T follicular helper cell (primary cell): ENCODE measurements around the gene ALDOC.
"Not testable (repeated sequence)": the region's sequence is repeated elsewhere in the genome, so short reads cannot be mapped to it uniquely, and the experiment has no call there.

Source experiments
- DNase-seq: peaks from one replicate; pipeline ENCODE4 v3.0.0-alpha.2; 2020; ENCODE audit warnings: low read depth
- total RNA-seq, 2 experiments: gene quantifications; one replicate each; lab custom pipeline; 2026; lab: John Stamatoyannopoulos, UW

The ALDOC gene
- total RNA-seq, result 15.6 to 39.4 reads per million in 2 experiments

- peak; percentile 98 for DNase-seq
Measured at GRCh38 chr17:28576758-28577465, at the start of gene ALDOC. TSS of gene ALDOC (minus strand) at chr17:28576895. CDS start at chr17:28575532, 1,363 bp downstream.

DNA sequence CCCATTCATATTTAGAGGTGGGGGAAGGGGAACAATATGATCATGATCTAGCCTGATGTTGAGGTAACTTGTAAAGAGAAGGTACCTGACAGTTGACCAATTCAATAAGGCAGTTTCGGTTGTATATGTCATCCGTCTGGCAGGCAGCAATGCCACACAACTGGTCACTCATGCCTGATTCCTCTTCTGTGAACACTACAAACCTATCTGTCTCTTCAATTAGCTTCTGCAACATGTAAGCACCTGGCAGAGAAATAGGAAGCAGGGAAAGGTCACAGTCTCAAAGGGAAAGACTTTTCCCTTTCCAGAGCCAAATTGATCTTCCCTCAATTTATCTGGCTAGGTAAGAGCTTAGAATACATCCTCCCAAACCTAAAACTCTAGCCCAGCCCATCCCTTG is 47.5 kb upstream of the ALDOC start:
- no peak for DNase-seq

DNA sequence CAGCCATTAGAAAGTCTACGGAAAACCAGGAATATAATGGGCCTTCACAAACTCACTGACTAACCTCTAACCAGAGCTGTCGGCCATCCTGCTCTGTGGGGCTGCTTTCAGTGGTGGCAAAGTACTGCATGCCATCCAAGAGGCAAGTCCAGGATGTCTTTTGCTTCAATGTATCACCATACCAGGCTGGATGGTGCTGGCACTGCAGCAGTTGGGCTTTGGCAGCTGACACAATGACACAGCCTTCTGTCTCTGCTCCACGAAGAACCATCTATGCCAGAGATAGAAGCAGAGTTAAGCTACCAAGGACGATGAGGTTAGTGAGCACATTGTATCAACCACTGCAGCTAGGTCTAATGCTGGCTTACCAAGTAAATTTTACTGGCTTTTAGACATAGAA is 47.0 kb upstream of the ALDOC start:
- DNase-seq, result no peak

DNA sequence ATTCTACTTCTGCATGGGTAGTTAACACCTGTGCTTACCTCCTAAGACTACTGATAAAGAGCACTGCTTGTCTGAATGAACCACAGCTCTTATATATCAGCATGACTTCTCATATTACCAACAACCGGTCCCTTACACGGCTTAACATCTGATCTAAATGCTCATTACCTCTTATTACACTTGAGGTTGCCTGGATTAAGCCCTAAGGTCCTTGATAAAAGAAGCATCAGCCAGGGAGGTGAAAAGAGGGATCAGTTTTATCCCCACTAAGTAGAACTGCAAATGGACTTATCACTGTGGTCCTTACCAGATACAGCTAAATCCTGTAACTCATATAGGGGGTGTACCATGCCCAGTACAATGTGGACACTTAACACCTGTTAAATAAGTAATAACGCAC is 45.5 kb upstream of the ALDOC start:
- DNase-seq, result no peak

GRCh38 chr17:28620010-28620409 is 43.3 kb upstream of the ALDOC start:
- DNase-seq, result no peak

DNA sequence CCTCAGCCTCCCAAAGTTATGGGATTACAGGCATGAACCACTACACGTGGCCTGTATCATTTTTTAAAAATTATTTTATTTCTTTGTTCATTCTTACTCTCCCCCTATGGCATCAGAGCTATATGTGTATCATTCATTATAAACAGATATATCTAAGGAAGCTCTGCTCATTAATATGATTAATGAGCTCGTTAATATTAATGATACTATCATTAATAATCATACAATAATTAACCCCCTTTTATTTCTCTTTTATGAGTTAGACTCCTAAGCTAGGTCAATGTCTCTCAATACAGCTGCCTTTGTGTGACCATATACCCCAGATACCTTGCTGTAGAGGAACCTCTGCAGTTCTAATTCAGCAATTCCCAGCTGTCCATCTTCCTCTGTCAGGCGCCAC is 41.8 kb upstream of the ALDOC start:
- DNase-seq, result no peak

DNA sequence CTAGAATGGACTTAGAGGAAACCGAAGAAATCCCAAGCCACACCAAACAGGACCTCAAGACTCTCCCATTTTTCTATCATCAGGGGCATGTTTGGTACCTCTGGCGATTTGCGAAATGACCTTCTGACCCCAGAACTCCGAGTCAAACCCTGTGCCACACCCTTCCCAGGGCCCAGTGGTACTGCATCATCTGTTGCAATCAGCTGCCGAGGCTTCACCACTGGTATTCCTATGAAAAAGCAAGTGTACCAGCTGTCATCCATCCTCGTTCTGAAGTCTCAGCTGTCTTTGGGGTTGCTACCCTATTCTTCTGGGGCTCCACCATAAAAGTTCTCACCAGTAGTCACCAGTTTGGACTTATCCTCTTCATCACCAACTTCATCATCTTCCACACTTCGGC is 39.6 kb upstream of the ALDOC start:
- DNase-seq, result no peak

DNA sequence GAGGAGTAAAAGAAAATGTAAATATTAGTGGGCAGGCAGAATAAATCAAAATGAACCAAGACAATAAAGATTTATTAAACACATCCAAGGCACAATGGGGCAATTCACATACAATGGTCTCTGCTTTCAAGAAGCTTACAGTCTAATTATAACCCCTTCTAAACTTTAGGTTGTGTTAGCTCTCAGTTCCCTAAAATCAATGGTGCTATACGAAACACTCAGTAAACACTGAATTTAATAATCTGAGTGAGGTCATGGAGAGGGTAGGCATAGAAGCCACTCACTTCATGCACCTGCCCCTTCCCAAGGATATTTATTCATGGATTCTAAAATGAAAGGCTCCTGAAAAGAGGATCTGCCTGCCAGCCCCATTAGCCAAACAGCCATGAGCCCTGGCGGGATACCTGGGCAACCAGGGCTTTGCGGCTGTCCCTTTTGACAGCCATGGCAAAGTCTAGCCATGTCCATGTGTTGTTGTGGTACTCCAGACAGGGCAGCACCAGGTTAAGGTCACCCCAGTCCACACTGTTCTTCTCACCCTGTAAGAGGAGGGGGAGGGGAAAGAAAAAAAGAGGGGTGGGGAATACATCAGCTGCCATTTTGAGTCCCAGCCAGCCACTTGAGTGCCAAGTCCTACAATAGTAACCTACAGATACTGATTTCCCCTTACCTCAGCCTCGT is 38.7 kb upstream of the ALDOC start:
- DNase-seq, result no peak

- DNase-seq, result no peak
Measured at GRCh38 chr17:28613931-28614381, 37.3 kb upstream of the ALDOC start, which contains the start of gene RSKR. TSS of gene RSKR (minus strand) at chr17:28614185. CDS start at chr17:28614161, 24 bp downstream.

DNA sequence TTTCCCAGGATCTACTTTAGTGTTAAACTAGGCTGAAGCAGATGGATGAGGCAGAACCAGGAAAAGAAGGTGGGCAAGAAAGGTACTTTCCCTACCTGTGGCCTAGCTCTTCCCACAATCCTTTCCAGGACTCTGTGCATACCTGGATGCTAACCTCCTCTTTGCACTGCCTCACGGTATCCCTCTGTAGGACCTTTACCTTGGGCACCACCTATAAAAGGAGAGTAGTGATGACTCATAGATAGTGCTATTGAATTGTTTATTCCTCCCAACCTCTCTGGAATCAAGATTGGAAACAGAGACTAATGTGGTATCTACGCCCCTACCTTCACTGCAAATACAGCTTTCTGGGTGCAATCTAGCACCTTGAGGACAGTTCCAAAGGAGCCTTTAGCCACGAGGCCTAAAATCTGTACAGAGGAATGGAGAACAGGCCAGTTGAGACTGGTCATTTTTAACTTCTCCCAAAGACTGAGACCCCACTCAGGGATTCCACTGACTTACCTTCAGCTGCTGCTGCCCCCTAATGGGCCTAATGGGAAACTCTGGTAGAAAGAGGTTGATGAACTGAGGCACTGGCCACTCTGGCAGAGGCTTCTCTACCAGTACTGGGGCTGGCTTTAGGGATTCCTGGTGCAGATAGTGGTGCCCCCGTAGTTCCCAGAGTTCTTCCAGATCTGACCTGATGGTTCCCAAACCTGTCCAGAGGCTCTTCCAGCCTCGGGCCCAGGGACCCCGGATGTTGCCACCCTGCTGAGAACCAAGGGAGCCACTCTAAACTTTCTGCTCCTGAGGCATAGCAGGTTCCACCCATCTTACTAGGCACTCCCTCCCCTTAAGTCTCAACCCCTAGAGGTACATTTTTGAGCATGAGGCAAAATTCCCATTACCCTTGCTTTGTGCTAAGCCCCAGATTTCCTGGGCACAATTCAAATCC is 36.5 kb upstream of the ALDOC start:
- peak; percentile 30 for DNase-seq

DNA sequence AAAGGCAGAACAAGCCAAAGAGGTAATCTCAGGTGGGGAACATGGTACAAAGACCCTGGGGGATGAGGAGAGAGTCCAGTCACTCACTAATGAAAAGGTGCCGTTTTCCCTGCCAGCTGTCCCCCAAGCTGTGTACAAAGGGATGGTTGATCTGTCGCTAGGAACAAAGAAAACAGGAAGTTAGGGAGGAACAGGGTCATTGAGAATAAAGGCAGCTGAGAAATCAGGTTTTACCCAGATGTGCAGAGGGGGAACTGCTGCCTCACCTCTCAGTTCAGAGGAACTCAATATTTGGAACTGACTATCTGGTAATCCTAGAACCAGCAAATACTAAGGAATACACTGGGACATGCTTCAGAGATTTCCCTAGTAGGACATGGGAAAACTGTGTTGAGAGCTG is 35.8 kb upstream of the ALDOC start:
- no peak for DNase-seq

DNA sequence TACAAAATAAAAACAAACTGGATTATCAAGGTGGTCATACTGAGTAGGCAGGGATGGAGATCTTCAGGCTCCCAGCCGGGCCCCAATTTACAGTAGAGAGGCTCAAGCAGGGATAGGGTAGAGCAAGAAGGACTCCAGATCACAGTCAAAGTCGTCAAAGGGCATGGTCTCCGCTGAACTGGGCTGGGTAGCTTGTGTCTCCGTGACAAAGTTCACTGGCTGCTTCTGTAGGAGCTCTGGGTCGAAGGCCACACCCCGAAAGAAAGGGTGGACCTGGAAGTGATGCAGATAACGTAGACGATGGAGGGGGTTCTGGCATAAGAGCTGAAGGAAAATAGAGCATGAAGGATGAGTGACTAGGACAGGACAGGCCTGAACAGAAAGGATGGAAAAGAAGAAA is 33.7 kb upstream of the ALDOC start:
- no peak for DNase-seq

DNA sequence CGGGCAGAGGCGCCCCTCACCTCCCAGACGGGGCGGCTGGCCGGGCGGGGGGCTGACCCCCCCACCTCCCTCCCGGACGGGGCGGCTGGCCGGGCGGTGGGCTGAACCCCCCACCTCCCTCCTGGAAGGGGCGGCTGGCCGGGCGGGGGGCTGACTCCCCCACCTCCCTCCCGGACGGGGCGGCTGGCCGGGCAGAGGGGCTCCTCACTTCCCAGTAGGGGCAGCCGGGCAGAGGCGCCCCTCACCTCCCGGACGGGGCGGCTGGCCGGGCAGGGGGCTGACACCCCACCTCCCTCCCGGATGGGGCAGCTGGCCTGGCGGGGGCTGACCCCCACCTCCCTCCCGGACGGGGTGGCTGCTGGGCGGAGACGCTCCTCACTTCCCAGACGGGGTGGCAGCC is 27.3 kb upstream of the ALDOC start:
- not testable (repeated sequence) for DNase-seq

GRCh38 chr17:28599311-28600184 is 22.9 kb upstream of the ALDOC start:
- peak; percentile 54 for DNase-seq

DNA sequence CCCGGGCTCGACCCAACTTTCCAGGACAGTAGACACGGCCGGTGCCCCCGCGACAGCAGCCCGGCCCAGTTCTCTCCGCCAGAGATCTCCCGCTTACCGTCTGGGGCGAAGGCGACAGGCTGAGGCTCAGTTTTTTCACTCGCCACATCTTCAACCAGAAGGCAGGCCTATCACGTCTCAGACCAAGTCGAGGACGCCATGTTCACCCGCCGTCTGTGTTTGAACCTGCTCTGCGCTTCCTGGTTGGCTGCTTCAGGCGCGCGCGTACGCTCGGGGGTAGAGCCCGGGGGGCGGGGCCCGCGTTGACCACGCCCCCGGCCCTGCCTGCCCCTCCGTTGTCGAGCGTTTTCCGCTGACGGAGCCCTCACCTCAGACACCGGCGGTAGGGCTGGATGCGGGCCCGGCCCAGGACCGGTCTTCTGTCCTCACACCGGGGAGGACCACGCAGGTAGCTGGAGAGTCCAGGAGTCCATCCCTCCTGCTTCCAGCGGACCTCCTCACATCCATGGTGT is 22.2 kb upstream of the ALDOC start, which contains the start of gene SPAG5:
SPAG5 (minus strand) TSS at position 227 of the 512 bp plus-strand sequence; CDS start at position 148, 79 bp downstream.
- peak; percentile 93 for DNase-seq

DNA sequence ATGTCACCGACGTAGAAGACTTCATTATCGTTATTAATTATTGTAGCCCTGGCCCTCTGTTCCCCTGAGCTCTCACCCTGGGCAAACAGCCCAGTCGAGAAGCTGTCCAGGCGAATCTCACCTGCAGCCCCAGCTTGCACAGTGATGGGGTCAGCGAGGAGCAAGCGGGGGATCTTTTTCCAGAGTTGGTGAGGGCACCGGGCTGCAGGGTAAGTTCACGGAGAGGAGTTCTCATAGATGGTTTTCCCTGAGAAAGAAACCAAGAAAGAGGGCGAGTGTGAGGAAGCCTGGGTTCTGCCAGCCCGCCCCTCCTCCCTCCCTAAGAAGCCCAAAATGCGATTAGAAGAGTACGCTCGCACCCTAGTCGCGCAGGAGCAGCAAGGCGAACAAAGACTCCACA is 21.7 kb upstream of the ALDOC start:
- DNase-seq, result no peak

DNA sequence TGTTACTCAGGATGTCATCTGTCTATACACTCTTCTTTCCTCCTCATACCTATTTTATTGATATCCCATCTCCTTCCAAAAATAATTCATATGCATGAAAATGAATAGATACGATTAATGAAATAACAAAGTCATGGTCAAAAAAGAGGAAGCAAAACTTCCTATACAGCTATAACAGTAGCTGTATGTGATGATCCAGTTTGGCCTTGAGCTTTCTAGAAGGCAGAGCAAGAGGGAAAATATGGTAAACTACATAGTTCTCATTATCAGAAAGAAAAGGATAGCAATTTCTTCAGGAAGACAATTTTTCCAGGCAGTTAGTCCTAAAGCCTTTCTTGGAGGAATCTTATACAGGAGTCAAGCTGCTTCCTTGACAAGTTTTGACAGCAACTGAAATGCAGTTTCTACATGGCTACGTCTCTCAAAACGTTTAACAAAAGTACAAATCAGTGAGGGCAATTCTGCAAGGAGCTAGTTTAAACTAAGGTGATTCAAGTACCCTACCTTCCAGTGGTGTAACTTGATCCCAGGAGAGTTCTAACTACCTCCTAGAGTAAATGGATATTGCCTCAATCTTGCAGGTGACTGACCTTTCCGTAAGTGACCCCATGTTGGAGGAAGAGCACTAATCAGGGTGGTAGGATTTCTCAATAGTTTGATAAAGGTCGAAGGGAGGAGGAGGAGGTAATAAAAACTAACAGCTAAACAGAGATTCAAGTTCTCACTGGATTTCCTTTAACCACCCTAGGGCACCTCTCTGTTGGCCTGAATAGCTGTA is 21.1 kb upstream of the ALDOC start:
- DNase-seq, result no peak

DNA sequence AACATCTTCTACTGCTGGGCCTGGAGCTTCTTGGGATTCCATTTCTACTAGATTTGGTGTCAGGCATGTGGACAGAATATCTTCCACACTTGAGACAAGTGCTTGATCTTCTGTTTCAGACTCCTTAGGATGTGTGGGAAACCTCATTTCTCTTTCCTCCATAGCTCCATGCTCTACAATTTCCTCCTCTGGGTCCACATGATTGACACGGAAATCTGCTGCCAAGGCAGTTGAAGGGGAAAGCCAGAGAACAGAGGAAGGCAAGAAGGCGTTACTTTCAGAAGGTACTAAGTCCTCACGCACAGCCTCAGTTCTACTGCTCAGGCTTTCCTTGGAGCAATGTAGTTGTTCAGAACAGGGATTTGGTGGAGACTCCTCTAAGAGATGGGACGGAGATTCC is 15.6 kb upstream of the ALDOC start:
- DNase-seq, result no peak

DNA sequence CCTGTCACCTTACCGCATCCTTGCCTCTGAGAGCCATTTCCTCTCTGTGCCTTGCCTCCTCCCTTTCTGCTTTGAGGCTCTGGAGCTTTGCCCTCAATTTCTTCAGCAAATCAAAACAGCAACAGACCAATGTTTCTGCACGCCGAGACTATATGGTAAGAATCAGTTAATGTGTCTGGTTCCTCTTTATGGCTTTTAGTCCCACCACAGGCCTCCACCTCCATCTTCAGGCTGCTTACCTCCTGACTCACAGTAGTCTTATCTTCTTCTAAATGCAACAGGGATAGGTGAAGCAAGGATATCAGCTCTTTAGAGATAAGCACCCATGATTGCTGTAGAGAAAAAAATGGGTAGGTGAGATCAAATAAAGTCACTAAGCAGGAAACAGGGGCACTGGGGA is 9.2 kb upstream of the ALDOC start:
- DNase-seq, result no peak

DNA sequence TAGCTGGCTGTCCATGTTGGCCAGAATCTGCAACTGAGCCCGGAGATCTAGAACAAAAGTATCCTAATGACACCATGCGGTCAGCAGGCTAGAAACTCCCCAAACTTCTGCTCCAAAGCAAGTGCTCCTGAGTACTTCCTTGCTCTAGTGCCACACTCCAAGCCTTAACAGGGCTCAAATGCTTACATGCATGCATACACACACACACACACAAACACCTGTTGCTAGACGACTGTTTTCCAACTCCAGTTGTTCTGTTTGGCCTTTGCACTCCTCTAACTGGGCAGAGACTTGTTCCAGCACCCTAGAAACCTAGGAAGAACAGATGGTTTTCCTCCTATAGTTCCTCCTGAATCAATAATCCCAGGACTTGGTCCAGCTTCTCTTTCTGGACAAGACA is 7.7 kb upstream of the ALDOC start:
- no peak for DNase-seq
